ENCODE measurements around the gene SNN. TPM values are rescaled to one million over a fixed set of nuclear protein-coding genes. Genes with fewer than 3 reads are reported as not detected.

SNN gene
- total RNA-seq, 1 experiment from 2014 or later = 65.2 TPM

- no peak for TF ChIP-seq PREB (CRISPR knock-in tag; IDR thresholded peaks at IDR 0.05; ENCODE audit: borderline replicate concordance)
- no peak for TF ChIP-seq SMAD4 (CRISPR knock-in tag; IDR thresholded peaks at IDR 0.05)
- TF ChIP-seq NR1H2 (CRISPR knock-in tag; IDR thresholded peaks at IDR 0.05) = no peak
- TF ChIP-seq E2F5 (CRISPR knock-in tag; IDR thresholded peaks at IDR 0.05) = no peak
- TF ChIP-seq FOXK1 (CRISPR knock-in tag; IDR thresholded peaks at IDR 0.05) = no peak
- TF ChIP-seq ETV6 (CRISPR knock-in tag; IDR thresholded peaks at IDR 0.05) = no peak
- no peak for TF ChIP-seq NR3C1 (CRISPR knock-in tag; conservative IDR thresholded peaks at IDR 0.05; ENCODE audit: low read depth)
- no peak for TF ChIP-seq EMX1 (CRISPR knock-in tag; IDR thresholded peaks at IDR 0.05)
- TF ChIP-seq MLX (CRISPR knock-in tag; IDR thresholded peaks at IDR 0.05) = no peak
- TF ChIP-seq GABPB1 (CRISPR knock-in tag; IDR thresholded peaks at IDR 0.05) = no peak
- no peak for TF ChIP-seq ATF3 (CRISPR knock-in tag; conservative IDR thresholded peaks at IDR 0.05)
- TF ChIP-seq TEAD1 (CRISPR knock-in tag; IDR thresholded peaks at IDR 0.05) = no peak
Measured at GRCh38 chr16:11719762-11720161, 51.5 kb downstream of the SNN start (continued).

- ATAC-seq (no peak), DNase-seq (ENCODE audit: low spot score) (no peak)
- no peaks in the 10 kb centered on the region for H3K27me3 Mint-ChIP-seq (ENCODE audit: low read depth)
- peaks cover 9% of the 10 kb centered on the region for H3K4me1 Mint-ChIP-seq
- peaks cover 22% of the 10 kb centered on the region for H3K36me3 Mint-ChIP-seq
- no peak overlapping the region for H3K4me3 Mint-ChIP-seq
- ChIA-PET POLR2A (no interaction called here), CTCF (interaction anchor here (1.4 to 1.9 kb wide), 2 partner anchors 8 to 335 kb away, joined by 3 to 7 read pairs; no protein-coding TSS in a partner anchor)
- H3K9me3 Mint-ChIP-seq = no peaks in the 10 kb centered on the region
- 0 out of 2 replicates have a peak overlapping the region, but pooled peaks have one; percentile 15 for H3K27ac Mint-ChIP-seq
- TF ChIP-seq ZNF281 (CRISPR knock-in tag; IDR thresholded peaks at IDR 0.05) (no peak), TP53 (CRISPR knock-in tag; IDR thresholded peaks at IDR 0.05) (no peak), IRF1 (CRISPR knock-in tag; IDR thresholded peaks at IDR 0.05) (no peak), ETV6 (CRISPR knock-in tag; IDR thresholded peaks at IDR 0.05) (no peak), ZNF138 (CRISPR knock-in tag; conservative IDR thresholded peaks at IDR 0.05) (no peak), GTF2I (CRISPR knock-in tag; conservative IDR thresholded peaks at IDR 0.05) (no peak), MLX (CRISPR knock-in tag; IDR thresholded peaks at IDR 0.05) (no peak), FOXJ3 (CRISPR knock-in tag; IDR thresholded peaks at IDR 0.05; ENCODE audit: borderline replicate concordance) (no peak), NFE2L1 (CRISPR knock-in tag; IDR thresholded peaks at IDR 0.05) (no peak), ZNF219 (CRISPR knock-in tag; IDR thresholded peaks at IDR 0.05; ENCODE audit: borderline replicate concordance) (no peak), ZBTB21 (CRISPR knock-in tag; IDR thresholded peaks at IDR 0.05; ENCODE audit: borderline replicate concordance) (no peak), SP1 (CRISPR knock-in tag; conservative IDR thresholded peaks at IDR 0.05) (no peak), ESRRA (CRISPR knock-in tag; IDR thresholded peaks at IDR 0.05; ENCODE audit: borderline replicate concordance) (no peak)
Measured at GRCh38 chr16:11721781-11722467, 53.7 kb downstream of the SNN start.
